NCI-H2029 (cell line): ENCODE data around the gene SLAMF6.

Experiments
- DNase-seq: peaks from one replicate; lab custom pipeline; 2025; lab: John Stamatoyannopoulos, UW

The SLAMF6 gene

DNA sequence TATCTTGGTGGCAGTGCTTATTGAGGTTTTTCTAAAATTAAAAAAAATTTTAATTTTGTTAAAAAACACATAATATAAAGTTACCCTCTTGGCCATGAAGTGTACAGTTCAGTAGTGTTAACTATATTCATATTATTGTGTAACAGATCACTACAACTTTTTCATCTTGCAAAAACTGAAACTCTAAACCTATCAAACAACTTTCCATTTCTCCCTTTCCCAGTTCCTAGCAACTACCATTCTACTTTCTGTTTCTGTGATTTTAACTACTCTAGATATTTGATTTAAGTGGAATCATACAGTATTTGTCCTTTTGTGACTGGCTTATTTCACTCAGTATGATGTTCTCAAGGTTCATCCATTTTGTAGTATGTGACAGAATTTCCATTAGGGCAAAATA lies 55.5 kb downstream of the SLAMF6 start:
- DNase-seq, result no peak

DNA sequence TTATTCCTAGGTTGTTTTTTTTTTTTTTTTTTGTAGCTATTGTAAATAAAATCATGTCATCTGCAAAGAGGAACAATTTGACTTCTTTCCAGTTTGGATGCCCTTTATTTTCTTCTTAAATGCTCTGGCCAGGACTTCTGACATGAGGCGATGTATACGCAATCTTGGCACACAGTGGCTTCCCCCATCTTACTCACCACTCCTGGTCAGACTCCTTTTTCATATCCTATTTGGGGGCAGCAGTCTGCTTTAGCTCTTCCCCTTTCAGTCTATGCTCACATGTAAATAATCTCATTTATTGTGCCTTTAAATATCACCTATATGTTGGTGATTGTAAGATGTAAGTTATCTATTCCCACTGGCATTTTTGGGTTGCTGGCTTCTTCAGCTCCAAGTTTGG lies 56.1 kb downstream of the SLAMF6 start:
- no peak for DNase-seq

DNA sequence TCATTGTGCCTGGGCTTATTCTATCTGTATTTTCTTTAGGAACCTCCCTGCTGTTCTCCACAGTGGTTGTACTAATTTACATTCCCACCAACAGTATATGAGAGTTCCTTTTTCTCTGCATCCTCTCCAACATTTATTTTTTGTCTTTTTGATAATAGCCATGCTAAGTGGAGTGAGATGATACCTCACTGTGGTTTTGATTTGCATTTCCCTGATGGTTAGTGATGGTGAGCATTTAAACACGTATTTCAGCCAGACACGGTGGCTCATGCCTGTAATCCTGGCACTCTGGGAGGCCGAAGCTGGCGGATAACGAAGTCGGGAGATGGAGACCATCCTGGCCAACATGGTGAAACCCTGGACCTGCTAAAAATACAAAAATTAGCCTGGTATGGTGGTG lies 57.9 kb downstream of the SLAMF6 start:
- no peak for DNase-seq

DNA sequence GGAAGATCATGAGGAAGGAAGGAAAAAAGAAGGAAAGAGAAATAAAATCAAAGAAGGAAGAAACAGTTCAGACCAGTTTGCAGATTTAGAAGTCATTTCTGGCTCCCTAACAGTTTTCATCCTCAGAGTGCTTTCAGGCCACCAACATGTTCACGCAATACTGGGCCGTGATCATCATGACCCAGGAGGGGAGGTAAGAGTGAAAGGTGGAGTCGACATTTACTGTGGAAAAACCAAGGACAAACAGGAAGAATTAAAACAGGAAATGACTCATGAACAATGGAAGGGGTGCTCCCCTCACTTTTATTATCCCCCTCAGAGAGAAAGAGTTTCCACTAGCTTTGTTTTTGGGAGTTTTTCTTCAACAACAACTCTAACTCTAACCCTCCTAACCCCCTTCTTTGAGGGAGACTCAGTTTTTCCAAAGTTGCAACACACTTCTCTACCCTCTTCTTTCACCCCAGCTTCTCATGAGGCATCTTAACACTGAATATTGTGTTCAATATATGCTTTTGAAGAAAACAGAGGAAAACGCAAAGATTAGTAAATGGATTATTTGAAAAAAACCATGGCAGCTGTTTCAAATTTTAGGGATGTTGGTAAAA lies 62.3 kb downstream of the SLAMF6 start:
- DNase-seq, result no peak

DNA sequence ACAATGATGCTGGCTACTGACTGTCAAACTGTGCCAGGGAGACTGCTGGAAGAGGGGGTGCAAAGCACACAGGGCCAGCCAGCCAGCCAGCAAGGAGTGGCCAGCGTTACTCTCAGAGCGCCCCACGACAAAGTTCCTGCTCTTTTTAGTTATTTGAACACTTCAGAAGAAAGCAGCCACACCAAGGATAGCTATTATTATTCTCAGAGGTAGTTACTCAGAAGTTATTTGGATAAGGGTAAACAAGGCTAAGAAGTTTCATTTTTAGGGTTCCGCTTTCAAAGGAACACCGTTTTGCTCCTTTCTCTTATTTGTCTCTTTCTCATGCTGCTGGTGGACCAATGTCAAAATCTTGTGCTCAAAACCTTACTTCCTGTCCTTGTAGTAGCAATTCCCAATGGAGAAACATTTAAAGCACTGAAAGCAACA lies 62.8 kb downstream of the SLAMF6 start:
- DNase-seq, result no peak

DNA sequence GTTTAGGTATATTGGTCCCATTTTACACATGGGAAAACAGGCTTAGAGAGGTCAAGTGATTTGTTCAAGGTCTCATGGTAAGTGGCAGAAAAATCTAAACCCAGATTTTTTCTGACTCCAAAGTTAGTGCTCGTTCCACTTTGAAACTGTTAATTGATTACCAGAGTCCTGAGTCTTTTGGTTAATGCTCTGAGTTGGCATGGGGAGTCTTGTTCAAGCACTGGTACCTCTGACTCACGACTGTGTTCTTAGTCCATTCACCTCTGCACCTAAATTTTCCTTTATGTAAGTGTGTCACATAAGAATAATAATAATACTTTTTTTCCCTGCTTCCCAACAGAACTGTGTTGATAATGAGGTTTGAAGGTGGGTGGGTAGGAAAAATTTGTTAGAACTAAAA lies 63.4 kb downstream of the SLAMF6 start:
- no peak for DNase-seq

DNA sequence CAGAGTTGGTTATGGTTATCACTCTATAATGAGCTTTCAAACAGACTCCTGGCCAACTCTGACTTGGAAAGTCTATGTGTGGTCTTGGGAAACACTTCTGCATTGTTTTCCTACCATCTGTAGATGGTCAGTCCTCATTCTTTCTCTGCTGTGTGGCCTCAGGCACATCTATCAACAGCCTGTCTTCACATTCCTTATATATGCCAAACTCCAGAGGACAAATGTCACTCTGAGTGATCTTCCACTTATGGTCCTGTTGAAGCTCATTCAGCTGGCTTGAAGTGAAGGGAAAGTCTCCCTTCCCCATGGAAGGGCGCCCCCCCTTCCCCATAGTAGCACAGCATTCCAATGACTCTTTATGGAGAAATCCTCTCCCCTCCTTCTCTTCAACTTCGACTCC lies 64.0 kb downstream of the SLAMF6 start:
- DNase-seq, result no peak

DNA sequence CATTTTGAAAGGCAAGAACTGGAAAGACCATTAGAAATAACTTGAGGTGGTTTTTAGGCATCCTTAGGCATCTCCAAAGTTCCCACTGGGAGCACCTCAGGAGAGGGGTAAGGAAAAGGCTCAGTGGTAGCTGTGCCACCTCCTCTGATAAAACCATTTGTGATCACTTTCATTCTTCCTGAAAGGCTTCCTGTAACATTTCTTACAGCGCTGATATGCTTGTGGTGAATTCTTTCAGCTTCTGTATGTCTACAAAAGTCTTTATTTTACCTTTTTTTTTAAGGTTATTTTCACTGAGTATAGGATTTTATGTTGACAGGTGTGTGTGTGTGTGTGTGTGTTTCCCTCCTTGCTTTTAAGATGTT lies 67.9 kb downstream of the SLAMF6 start:
- DNase-seq, result no peak

DNA sequence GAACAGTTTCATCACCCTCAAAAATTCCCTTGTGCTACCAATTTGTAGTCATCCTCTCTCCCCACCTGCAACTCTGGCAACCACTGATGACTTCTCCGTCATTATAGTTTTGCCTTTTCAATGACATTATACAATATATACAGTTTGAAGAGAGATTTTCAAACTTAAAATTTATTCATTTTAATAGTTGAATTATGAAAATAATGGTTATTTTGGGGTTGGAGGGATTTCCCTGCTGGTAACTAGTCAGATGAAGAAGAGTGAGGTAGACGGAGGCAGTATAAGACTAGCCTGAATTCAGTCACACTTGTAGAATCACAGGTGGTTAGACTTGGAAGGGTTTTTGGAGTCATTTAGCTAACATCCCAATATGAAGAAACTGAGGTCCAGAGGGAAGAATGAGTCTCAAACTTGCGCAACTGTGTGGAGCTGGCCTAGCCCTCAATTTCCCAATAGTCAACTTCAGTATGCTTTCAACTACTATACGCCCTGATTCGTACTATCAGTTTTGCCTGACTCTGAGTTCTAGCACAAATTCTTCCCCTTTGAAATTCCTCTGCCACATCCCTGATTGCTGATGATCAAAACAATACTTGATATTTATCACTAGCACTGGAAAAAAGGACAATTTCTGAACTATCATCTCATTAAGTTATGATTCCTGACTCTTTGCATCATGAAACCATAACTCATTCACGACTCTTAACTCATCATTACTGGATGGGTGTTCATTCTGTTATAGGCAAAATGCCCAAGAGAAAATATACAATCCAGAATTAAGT lies 68.5 kb downstream of the SLAMF6 start:
- DNase-seq, result no peak

DNA sequence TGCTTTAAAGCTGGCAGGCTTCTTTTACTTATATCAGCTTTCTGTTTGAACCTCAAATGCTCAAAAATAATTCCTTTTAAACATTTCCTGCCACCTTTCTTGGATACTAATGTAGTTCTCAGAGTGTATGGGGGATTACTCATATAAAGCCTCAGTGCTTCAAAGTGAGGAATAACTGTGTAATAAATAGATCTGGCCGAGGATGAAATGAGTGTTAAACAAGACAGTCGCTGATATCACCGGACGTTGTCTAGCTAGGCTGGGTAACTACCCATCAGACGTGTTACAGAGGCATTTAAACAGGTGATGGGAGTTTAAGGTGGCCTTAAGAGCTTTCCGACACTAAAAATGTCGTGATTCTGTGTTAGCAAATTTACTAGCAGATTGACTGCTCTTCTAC lies 69.6 kb downstream of the SLAMF6 start:
- DNase-seq, result no peak

DNA sequence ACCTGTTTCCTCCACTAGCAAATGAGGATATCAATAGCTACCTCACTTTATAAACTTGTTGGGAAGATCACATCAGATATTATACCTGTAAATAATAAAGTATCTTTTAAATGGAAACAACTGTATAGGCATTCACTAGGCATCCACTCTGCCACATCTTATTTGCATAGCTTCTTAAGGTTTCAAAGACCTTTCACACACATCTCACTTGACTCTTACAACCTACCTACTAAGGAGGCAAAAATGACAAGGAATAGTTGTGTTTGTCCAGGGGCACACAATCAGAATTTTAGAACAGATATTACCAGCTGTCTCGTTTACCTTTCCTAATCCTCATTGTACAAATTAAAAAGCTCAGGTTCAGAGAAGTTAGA lies 71.2 kb downstream of the SLAMF6 start:
- no peak for DNase-seq

DNA sequence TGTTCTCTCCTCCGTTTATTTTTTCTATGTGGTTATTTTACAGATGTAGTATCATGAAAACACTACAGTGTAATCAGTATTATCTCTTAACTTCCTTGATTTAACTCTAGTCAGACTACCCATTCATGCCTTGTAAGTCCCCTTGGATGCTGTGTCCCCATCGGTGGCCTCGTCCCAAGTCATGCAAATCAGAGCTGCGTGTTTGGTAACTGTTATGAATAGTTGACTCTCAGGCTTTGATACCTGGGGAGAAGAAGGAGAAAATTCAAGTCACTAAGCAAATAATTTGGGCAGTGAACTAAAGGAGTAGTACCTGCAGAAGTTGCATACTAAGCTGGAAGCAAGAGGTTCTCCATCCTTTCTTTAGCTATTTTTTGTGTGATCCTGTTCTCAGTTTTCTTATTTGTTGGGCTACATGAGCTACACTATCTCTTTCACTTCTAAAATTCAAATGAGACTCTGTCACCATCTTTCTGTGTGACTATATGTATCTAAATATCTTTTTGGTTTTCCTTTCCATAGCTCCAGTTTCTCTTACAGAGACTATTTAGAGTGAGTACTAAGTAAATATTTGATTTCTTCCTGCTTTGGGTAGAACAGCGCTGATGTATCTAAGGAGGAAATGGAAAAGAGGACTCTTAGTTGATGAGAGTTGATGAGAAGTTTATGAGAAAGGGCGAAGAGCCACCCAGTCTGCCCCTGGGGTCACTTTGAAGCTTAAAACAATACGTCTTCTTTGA lies 71.8 kb downstream of the SLAMF6 start:
- DNase-seq, result no peak

DNA sequence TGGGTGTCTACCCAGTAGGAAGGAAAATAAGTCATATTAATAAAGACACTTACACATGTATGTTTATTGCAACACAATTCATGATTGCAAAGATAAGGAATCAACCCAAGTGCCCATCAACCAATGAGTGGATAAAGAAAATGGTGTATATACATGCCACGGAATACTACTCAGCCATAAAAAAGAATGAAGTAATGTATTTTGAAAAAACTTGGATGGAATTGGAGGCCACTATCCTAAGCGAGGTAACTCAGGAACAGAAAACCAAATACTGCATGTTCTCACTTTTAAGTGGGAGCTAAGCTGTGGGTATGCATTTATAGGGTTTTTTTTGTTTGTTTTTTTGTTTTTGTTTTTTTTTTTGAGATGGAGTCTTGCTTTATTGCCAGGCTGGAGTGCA lies 73.6 kb downstream of the SLAMF6 start:
- DNase-seq, result no peak

DNA sequence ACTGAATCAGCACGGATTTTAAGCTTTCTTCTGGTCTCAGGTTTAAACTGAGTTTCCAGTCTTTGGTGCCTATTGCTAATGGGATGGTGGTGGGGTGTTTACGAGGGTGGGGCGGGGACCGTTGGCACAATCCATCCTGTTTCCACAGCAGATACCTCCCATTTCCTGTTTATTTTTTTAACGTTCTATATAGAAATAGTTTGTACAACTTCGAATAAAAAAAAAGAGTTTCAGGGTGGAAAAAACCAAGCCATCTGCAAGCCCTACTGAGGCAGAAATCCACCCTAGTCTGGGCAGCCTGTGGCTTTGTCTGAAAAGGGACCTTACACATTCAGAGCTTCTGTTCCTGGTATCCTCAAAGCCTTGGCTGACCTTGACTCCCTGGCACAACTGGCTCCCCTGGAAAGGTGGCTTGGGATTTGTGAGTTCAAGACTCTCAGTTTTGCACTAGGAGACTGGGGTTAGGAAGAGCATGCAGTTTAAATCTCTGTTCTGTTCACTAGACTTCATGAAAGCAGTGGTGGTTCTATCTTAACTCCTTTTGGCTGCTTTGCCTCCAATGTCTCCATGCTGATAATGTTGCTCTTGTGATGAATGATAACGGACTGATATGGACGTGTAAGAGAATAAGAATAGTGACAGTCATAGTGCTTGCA lies 76.0 kb downstream of the SLAMF6 start:
- no peak for DNase-seq

DNA sequence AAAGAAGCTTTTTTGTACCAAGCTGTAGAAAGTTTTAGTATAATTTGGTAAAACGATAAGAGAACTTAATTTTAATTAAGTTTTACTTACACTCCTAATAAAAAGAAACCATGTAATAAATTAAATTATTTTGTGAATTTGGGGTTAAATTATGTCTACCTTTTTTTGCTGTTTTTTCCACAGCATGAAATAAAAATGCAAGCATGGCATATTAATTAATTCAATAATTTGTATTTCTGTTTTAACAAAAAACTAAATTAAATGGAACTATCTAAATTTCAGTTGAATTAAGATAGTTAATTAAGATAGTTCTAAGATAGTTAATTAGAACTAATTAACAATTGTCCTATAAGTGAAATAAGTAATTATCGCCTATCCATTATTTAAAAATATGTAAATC lies 83.3 kb downstream of the SLAMF6 start:
- DNase-seq, result no peak

DNA sequence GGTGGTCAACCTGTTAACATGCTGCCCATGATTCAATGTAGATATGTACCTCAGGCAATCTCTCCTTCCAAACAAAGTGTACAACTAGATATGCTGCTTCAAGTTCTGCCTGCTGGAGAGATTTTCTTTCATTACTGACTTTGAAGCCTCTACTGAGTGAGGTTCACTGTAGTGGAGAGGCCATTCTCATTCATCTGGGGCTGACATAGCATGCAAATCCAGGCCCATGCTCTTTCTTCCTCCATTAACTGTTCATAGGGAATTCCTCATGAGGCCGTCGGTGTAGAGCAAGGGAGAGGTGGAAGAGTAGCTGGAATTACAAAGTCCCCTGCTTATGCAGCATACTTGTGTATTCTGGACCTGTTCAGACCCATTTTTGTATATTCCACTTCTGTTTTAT lies 84.1 kb downstream of the SLAMF6 start:
- no peak for DNase-seq

DNA sequence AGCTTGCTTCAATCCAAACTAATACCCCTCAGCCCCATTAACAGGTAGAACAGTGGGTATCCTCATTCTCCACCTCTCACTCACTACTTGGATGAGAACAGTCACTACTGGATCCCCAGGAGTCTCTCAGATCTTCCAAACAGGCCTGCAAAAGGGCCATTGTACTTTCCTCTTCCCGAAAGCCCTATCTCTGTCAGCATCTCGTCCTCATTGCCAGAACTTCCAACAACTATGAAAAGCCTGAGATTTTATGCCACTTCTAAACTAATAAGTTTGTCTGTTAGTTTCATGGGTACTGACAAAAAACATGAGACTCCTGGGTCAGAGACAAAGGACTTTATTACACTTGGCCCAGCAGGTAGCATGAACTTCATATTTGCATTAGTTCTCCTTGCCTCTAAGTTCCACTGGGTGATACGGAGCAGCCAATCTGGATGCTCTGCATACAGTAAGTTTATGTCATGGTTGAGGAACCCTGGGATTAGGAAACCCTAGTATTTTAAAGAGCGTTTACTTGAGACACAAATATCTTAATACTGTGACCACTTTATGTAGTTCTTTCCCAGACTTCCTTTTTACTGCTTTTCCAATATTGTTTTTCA lies 84.6 kb downstream of the SLAMF6 start:
- no peak for DNase-seq

DNA sequence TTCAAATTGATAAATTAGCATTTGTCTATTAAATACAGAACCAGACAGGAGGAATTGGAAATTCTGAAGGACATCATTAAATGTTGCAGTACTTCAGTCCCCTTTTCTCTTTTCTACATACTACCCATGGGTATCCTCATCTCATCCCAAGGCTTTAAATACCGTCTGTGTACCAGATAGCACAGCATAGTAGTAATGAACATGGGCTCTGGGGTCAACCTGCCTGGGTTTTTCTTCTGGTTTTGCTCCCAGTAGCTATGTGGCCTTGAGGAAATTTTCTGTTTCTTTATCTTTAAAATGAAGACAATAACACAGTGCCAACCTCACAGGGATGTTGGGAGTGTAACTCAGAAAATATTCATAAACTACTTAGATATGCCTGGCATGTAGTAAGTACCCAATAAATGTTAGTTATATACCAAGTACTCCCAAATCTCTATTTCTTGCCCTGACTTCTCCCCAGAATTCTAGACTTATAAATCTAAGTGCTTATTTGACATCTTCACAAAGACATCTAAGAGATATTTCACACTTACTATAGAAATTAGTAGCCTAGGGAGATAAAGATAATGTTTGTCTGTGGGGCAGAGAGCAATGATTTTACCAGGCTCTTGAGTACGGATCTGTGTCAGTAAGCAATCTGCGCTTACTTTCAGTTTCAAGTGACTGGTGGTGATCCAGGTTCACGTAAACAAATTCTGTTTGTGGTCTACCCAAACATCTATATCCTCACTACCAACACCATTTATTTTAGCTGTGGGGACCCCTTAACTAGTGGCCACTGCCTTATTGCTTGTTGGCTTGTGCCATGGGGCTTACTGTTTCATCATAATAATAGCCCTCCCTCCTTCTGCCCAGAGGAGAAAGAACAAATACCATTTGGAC lies 85.4 kb downstream of the SLAMF6 start:
- no peak for DNase-seq

DNA sequence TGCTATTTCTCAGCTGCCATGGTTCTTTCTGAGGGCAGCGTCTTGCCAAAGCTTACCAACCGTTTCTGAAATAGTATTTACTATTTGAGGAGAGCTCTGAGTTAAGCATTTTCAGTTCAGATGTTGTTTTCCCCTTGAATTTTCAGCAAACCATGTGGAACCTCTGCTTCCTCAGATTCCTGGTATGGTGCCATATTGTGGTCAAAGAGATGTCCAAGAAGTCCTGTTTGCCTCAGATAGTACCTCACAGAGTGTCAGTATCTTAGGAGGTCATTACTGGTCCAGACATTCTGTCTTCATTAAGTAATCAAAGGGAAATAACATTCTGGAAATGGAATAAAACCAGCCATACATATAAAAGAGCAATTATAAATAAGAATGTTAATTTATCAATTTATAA lies 86.1 kb downstream of the SLAMF6 start:
- no peak for DNase-seq
